HL-60 (cell line): Measurements from ENCODE around the gene SDHC.

Experiments used
- DNase-seq, 2 experiments: peaks; one replicate each; pipeline ENCODE4 v3.0.0-alpha.2; 2010 to 2020; ENCODE audit warnings: low read depth in 1 of 2, low spot score in 1 of 2
- H3K27ac ChIP-seq: fragments of 250-450 bp; sonication (Bioruptor Pico); replicated peaks from 2 replicates; pipeline ENCODE4 v1.5.1; 2020; ENCODE audit warnings: mild to moderate bottlenecking, moderate library complexity
- H3K27me3 ChIP-seq: fragments of 250-450 bp; sonication (Bioruptor Pico); 2 replicates; pipeline ENCODE4 v1.5.1; 2021; ENCODE audit warnings: mild to moderate bottlenecking, moderate library complexity; ENCODE audit not compliant: insufficient read depth, poor library complexity, severe bottlenecking
- H3K4me3 ChIP-seq: replicated peaks from 2 replicates; pipeline ENCODE4 v1.5.1; 2011; ENCODE audit warnings: mild to moderate bottlenecking, control low read depth, low read length; ENCODE audit not compliant: insufficient read depth
- CTCF ChIP-seq: IDR thresholded peaks from one replicate; pipeline ENCODE4 v1.5.1; 2011; ENCODE audit warnings: low read length, control low read depth, inconsistent platforms; ENCODE audit not compliant: insufficient read depth
- GABPA ChIP-seq: IDR thresholded peaks from 2 replicates; pipeline ENCODE4 v1.6.1; 2012; ENCODE audit warnings: low read depth
- POLR2AphosphoS5 ChIP-seq: IDR thresholded peaks from 2 replicates; pipeline ENCODE4 v1.6.1; 2012; ENCODE audit warnings: low read depth
- REST ChIP-seq: IDR thresholded peaks from 2 replicates; pipeline ENCODE4 v1.6.1; 2012; ENCODE audit warnings: low read depth; ENCODE audit not compliant: insufficient replicate concordance
- SPI1 ChIP-seq: IDR thresholded peaks from 2 replicates; pipeline ENCODE4 v1.6.1; 2012; ENCODE audit warnings: low read depth, mild to moderate bottlenecking, borderline replicate concordance

The SDHC gene

GRCh38 chr1:161365207-161365606 lies 51.0 kb downstream of the SDHC start:
- TF ChIP-seq SPI1, result no peak
- TF ChIP-seq CTCF, result no peak
- TF ChIP-seq REST, result no peak
- TF ChIP-seq POLR2AphosphoS5, result no peak
- TF ChIP-seq GABPA, result no peak
- Histone ChIP-seq H3K27ac (no peak overlapping the region), H3K4me3 (no peak overlapping the region), H3K27me3 (no peaks in the 10 kb centered on the region)
- no peak for DNase-seq

- Histone ChIP-seq H3K4me3 (no peak within 1 kb of the TSS), H3K27me3 (no peaks in the 10 kb centered on the region), H3K27ac (peak within 1 kb of the TSS; percentile 55)
- peak; percentile 45 to 83 for DNase-seq
- TF ChIP-seq POLR2AphosphoS5 (no peak), SPI1 (peak; percentile 16; the same call in 1 of the 2 replicates)
These were observed 53.7 kb downstream of the SDHC start, which contains the start of gene CFAP126 for GRCh38 chr1:161367684-161368400. TSS of gene CFAP126 (minus strand) at chr1:161367876. CDS start at chr1:161367868, 8 bp downstream.

- H3K4me3 ChIP-seq, result no peak overlapping the region
- H3K27ac ChIP-seq, result no peak overlapping the region
- DNase-seq, result no peak
- TF ChIP-seq REST, result no peak
- TF ChIP-seq SPI1, result peak; percentile 66; the same call in 1 of the 2 replicates
- no peaks in the 10 kb centered on the region for H3K27me3 ChIP-seq
These were observed 59.3 kb downstream of the SDHC start for GRCh38 chr1:161373442-161373841.

- no peak overlapping the region for H3K27ac ChIP-seq
- peak in 1 of 2 experiments; percentile 31 for DNase-seq
- no peak overlapping the region for H3K4me3 ChIP-seq
- no peaks in the 10 kb centered on the region for H3K27me3 ChIP-seq
- TF ChIP-seq GABPA (no peak), POLR2AphosphoS5 (no peak), REST (no peak), CTCF (peak; percentile 25)
These were observed 60.2 kb downstream of the SDHC start for GRCh38 chr1:161374373-161374772.
